K562 (cell line): ENCODE measurements around the gene GON4L. TPM values are rescaled to one million over a fixed set of nuclear protein-coding genes. Genes with fewer than 3 reads are reported as not detected.
"Not testable (repeated sequence)": the region's sequence is repeated elsewhere in the genome, so short reads cannot be mapped to it uniquely, and the experiment has no call there.

Experiments used
- ATAC-seq: fragments of 200-7000 bp; cut with Tn5 transposase; 3 replicates; pipeline ENCODE4 v1.9.1; 2020; ENCODE audit warnings: moderate library complexity
- BruUV-seq: library from RNA; stranded (reverse); fragments of 400-500 nt; replicated peaks from 2 replicates; lab custom pipeline; 2021; lab: Mats Ljungman, UMichigan
- CTCF ChIA-PET: fragments of 300-600 bp; formaldehyde crosslinking; extraction: SDS; loops from one replicate; lab custom pipeline; 2021; ENCODE audit warnings: low intra/inter-chr PET ratio; lab: Yijun Ruan, JAX
- POLR2A ChIA-PET: fragments of 300-600, 350-650 bp; sonication (Branson Sonifier 250); formaldehyde crosslinking; extraction: SDS; loops from one replicate; lab custom pipeline; 2021; ENCODE audit warnings: antibody characterized with exemption, inconsistent platforms; lab: Yijun Ruan, JAX
- DNase-seq, 4 experiments: peaks; one replicate each; pipeline versions ENCODE4 v3.0.0 to v3.0.0-alpha.2; 2011 to 2018; ENCODE audit warnings: low spot score in 3 of 4, mixed read lengths in 3 of 4; ENCODE audit errors: extremely low read depth in 1 of 4
- FAIRE-seq: peaks from 2 replicates; lab custom pipeline; 2011; peaks lifted over from hg19 to GRCh38; lab: Jason Lieb, UNC
- H2AFZ ChIP-seq: 2 replicates; pipeline ENCODE4 v1.6.0; 2011; ENCODE audit warnings: low read depth, low read length, control low read depth, inconsistent platforms
- H3K27ac ChIP-seq: fragments of 200-600 bp; 3 replicates; pipeline ENCODE4 v1.8.0; 2011; ENCODE audit warnings: low read depth, mild to moderate bottlenecking, control low read depth, inconsistent platforms, low read length, moderate library complexity, mixed read lengths; ENCODE audit errors: extremely low read depth
- H3K27me3 ChIP-seq, 2 experiments: fragments of 300-600 bp in 1 of 2; 2 replicates in 1 of 2; 3 replicates in 1 of 2; pipeline versions ENCODE4 v1.6.0 to v1.8.0; 2011; ENCODE audit warnings: inconsistent platforms in 2 of 2, low read length in 2 of 2, mild to moderate bottlenecking in 1 of 2, mixed read lengths in 1 of 2, moderate library complexity in 1 of 2; ENCODE audit not compliant: control insufficient read depth in 2 of 2, insufficient read depth in 2 of 2
- H3K36me3 ChIP-seq: fragments of 300-600 bp; 3 replicates; pipeline ENCODE4 v1.8.0; 2011; ENCODE audit warnings: mild to moderate bottlenecking, low read length, inconsistent platforms; ENCODE audit not compliant: control insufficient read depth, insufficient read depth
- H3K4me1 ChIP-seq, 2 experiments: fragments of 200-600 bp in 1 of 2; replicated peaks in 1 of 2; 2 replicates in 1 of 2; 3 replicates in 1 of 2; pipeline versions ENCODE4 v1.5.1 to v1.8.0; 2011; ENCODE audit warnings: inconsistent platforms in 2 of 2, low read length in 2 of 2, mild to moderate bottlenecking in 1 of 2, mixed read lengths in 1 of 2, moderate library complexity in 1 of 2; ENCODE audit not compliant: control insufficient read depth in 2 of 2, insufficient read depth in 2 of 2
- H3K4me2 ChIP-seq: 2 replicates; pipeline ENCODE4 v1.6.1; 2011; ENCODE audit warnings: low read length, control low read depth, inconsistent platforms, mixed read lengths; ENCODE audit not compliant: insufficient read depth
- H3K4me3 ChIP-seq: fragments of 200-600 bp; sonication (generic), shearing (Covaris generic); 2 replicates; pipeline ENCODE4 v1.5.1; 2016; ENCODE audit warnings: control low read depth, inconsistent platforms
- H3K79me2 ChIP-seq: fragments of 200-600 bp; 3 replicates; pipeline ENCODE4 v1.8.0; 2011; ENCODE audit warnings: low read length, inconsistent platforms; ENCODE audit not compliant: control insufficient read depth, insufficient read depth
- H3K9ac ChIP-seq, 2 experiments: 2 replicates each; pipeline versions ENCODE4 v1.6.0 to v1.6.1; 2011; ENCODE audit warnings: low read depth in 2 of 2, low read length in 2 of 2, control low read depth in 1 of 2, inconsistent platforms in 1 of 2, mild to moderate bottlenecking in 1 of 2, mixed read lengths in 1 of 2; ENCODE audit not compliant: insufficient read depth in 1 of 2
- H3K9me1 ChIP-seq: one replicate; pipeline ENCODE4 v1.6.0; 2011; ENCODE audit warnings: inconsistent platforms, mild to moderate bottlenecking, low read length, moderate library complexity; ENCODE audit not compliant: control insufficient read depth, insufficient read depth
- H3K9me3 ChIP-seq: replicated peaks from 2 replicates; pipeline ENCODE4 v1.5.1; 2011; ENCODE audit warnings: low read depth, low read length, inconsistent platforms; ENCODE audit not compliant: control insufficient read depth, insufficient read depth
- H4K20me1 ChIP-seq: replicated peaks from 2 replicates; pipeline ENCODE4 v1.6.1; 2011; ENCODE audit warnings: low read length, inconsistent platforms, mixed read lengths; ENCODE audit not compliant: control insufficient read depth, insufficient read depth
- WGBS: fragments of 100-300 bp; shearing (Covaris generic); methylation state at CpG from one replicate; pipeline ENCODE4 v1.1.6; 2016; ENCODE audit warnings: low coverage, mixed read lengths; ENCODE audit not compliant: insufficient coverage; ENCODE audit errors: missing lambda C conversion rate; 5-methylcytosine and 5-hydroxymethylcytosine counted together
- in situ Hi-C: fragments of 300-500 bp; cut with MboI; formaldehyde crosslinking; loops from 4 replicates; pipeline ENCODE4 v1.15.0; 2018; ENCODE audit warnings: inconsistent platforms, mixed read lengths
- intact Hi-C: fragments of 100-400 bp; cut with micrococcal nuclease; formaldehyde crosslinking; loops from 2 replicates; pipeline ENCODE4 v1.14.2; 2022
- polyA plus RNA-seq, 8 experiments: library from polyadenylated mRNA; depleted of rRNA in 4 of 8; stranded (reverse) in 5 of 8; unstranded in 3 of 8; fragments of >200 nt; fragmentation: Nextera tagmentation in 2 of 8; fragmentation: Illumina TruSeq in 1 of 8; extraction: Ambion mirVana in 2 of 8; extraction: Trizol in 1 of 8; gene quantifications; 2 replicates each; pipeline versions ENCODE4 v1.2.1 to v1.2.3, GENCODE V29; 2011 to 2014; ENCODE audit warnings: inconsistent platforms in 1 of 8, missing spikeins in 1 of 8
- total RNA-seq, 7 experiments: library from RNA; depleted of rRNA in 6 of 7; stranded (reverse); fragments of >200 nt in 6 of 7; fragmentation: Illumina TruSeq in 2 of 7; extraction: Trizol in 2 of 7; gene quantifications; 2 replicates each; pipeline versions ENCODE4 v1.2.1 to v1.2.3, GENCODE V29; 2011 to 2021; ENCODE audit warnings: low replicate concordance in 1 of 7
- TF ChIP-seq, protein P1 (sequence below), 2 experiments: fragments of 450-650 bp; conservative IDR thresholded peaks; 2 replicates each; pipeline ENCODE4 v1.6.1; 2017; ENCODE audit warnings: mild to moderate bottlenecking in 2 of 2, moderate library complexity in 2 of 2

GON4L gene
- total and polyA plus RNA-seq, 9 of the 15 experiments (the other 6 are each of a cell fraction or from before 2014, with no cell fraction given), result 20.2 to 47.4 (median 33.6) TPM

DNA sequence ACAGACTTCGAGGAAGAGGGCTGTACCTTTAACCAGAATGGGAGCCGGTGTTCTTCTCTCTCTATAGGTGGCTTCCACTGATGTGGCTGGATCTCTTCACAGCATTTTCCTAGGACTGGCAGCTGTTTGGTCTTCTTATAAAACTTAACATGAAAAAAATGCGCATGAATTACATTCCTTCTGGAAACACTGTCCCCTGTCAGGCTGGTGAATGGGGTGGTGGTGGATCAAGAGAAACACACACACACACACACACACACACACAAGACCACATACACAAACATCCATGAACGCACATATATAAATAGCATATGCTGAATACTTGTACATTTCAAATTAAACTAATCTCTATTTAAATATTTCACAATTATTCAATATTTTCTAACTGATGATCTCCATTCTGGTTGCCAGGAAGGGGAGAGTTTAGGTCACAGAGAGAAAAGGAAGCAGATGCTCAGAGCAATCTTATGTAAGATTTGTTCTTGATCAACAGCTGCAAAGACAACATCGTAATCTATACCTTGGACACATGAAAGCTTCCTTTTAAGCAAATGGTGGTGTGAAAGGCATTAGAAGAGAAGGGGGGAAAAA, 89.5 kb downstream of the GON4L start:
- peak overlapping the region; percentile 50; the same call in 1 of the 2 replicates for H3K4me2 ChIP-seq
- 89% methylated on average over 2 of the region's 5 CpGs for WGBS
- TF ChIP-seq, protein P1, sequence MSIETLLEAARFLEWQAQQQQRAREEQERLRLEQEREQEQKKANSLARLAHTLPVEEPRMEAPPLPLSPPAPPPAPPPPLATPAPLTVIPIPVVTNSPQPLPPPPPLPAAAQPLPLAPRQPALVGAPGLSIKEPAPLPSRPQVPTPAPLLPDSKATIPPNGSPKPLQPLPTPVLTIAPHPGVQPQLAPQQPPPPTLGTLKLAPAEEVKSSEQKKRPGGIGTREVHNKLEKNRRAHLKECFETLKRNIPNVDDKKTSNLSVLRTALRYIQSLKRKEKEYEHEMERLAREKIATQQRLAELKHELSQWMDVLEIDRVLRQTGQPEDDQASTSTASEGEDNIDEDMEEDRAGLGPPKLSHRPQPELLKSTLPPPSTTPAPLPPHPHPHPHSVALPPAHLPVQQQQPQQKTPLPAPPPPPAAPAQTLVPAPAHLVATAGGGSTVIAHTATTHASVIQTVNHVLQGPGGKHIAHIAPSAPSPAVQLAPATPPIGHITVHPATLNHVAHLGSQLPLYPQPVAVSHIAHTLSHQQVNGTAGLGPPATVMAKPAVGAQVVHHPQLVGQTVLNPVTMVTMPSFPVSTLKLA (conservative IDR thresholded peaks at IDR 0.05), result 0 out of 4 replicates have a peak, but pooled peaks of 1 of the 2 experiments have one; percentile 9
- TF ChIP-seq, all 486 proteins: peak for 1; not testable (repeated sequence) for 485
- H3K9me1 ChIP-seq, CTCF ChIA-PET, ATAC-seq, H4K20me1 ChIP-seq, in situ Hi-C loops, H3K79me2 ChIP-seq, intact Hi-C loops, BruUV-seq, DNase-seq, H3K4me3 ChIP-seq, FAIRE-seq, H3K9me3 ChIP-seq, H2AFZ ChIP-seq, H3K27me3 ChIP-seq: not testable (repeated sequence)
- H3K4me1 ChIP-seq, result peaks cover 12 to 21% of the 10 kb centered on the region in 2 experiments; a peak in 4 of 5 replicates
- peak overlapping the region; percentile 82 for H3K27ac ChIP-seq
- H3K9ac ChIP-seq, result peak overlapping the region in 1 of 2 experiments; percentile 48; a peak in 1 of 4 replicates
- peaks cover 87% of the 10 kb centered on the region for H3K36me3 ChIP-seq
- POLR2A ChIA-PET, result interaction anchor here (1.1 kb wide), 1 partner anchor 12 kb away, joined by 4 read pairs; no protein-coding TSS in a partner anchor

DNA sequence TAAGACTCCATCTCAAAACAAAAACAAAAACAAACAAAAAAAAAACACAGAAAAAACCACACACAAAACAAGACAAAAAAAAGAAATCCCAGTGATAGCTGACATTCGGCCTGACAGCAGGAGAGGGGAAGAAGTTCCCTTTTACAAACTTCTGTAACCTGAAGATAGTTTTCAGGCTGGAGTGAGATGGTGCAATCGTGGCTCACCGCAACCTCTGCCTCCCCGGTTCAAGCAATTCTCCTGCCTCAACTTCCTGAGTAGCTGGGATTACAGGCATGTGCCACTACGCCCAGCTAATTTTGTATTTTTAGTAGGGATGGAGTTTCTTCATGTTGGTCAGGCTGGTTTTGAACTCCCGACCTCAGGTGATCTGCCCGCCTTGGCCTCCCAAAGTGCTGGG, 93.0 kb downstream of the GON4L start:
- 90% methylated on average over 7 of the region's 7 CpGs for WGBS
- H3K9me1 ChIP-seq, H3K79me2 ChIP-seq, H3K4me3 ChIP-seq, FAIRE-seq, BruUV-seq, DNase-seq, H3K9me3 ChIP-seq, H4K20me1 ChIP-seq, ATAC-seq, CTCF ChIA-PET, H3K27me3 ChIP-seq, H3K27ac ChIP-seq, H3K4me2 ChIP-seq, intact Hi-C loops, in situ Hi-C loops, H2AFZ ChIP-seq, H3K9ac ChIP-seq: not testable (repeated sequence)
- Histone ChIP-seq H3K36me3 (peaks cover 85% of the 10 kb centered on the region), H3K4me1 (peaks cover 8 to 18% of the 10 kb centered on the region in 2 experiments; a peak in 4 of 5 replicates)
- POLR2A ChIA-PET, result interaction anchor here (0.7 kb wide), 1 partner anchor 9 kb away, joined by 3 read pairs; no protein-coding TSS in a partner anchor

DNA sequence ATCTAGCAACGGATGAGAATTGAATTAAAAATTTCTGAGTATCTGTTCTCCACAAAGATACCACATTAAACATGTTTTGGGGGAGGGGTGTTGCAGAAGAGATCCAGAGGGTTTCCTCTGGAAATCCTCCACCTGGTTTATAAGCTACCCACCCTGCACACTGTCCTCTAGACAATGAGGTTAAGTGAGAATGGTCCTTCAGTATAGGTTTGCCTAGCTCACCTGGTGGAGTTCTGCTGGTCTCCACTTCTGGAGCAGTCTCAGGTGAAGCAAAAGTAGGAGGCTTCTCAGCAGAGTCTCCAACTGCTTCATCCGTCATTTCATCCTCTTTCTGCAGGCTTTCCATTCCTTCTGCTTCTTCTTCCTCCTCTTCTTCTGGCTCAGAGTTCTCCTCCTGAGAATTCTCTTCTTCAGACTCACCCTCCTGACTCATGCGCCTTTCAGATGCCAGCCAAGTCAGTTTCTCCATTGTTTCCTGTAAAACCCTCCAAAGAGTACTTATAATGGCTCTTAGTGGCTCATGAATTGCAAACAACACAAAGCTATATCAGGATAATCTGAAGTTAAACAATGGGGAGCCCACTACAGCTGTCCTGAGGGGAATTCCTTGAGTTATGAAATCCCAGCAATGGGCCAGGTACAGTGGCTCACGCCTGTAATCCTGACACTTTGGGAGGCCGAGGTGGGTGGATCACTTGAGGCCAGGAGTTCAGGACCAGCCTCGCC, 93.8 kb downstream of the GON4L start:
- POLR2A ChIA-PET, result interaction anchor here (0.7 to 1.5 kb wide), 2 partner anchors 9 to 13 kb away, joined by 3 to 4 read pairs; no protein-coding TSS in a partner anchor
- BruUV-seq, ATAC-seq, H3K9ac ChIP-seq, H3K4me3 ChIP-seq, H2AFZ ChIP-seq, H3K27ac ChIP-seq, H4K20me1 ChIP-seq, H3K9me3 ChIP-seq, H3K4me2 ChIP-seq, intact Hi-C loops, FAIRE-seq, H3K9me1 ChIP-seq, H3K27me3 ChIP-seq, H3K79me2 ChIP-seq, CTCF ChIA-PET, in situ Hi-C loops: not testable (repeated sequence)
- H3K4me1 ChIP-seq, result peaks cover 5 to 12% of the 10 kb centered on the region in 2 experiments; a peak in 3 of 5 replicates
- DNase-seq, result peak in 1 of 4 experiments; percentile 32
- peaks cover 87% of the 10 kb centered on the region for H3K36me3 ChIP-seq
- WGBS, result 94% methylated on average over 6 of the region's 6 CpGs
